GM12878 (cell line): Measurements from ENCODE around the gene GAB3. TPM values are rescaled to one million over a fixed set of nuclear protein-coding genes. Genes with fewer than 3 reads are reported as not detected.

ENCODE experiments used
- ATAC-seq: fragments of 200-7000 bp; cut with Tn5 transposase; 3 replicates; pipeline ENCODE4 v1.9.1; 2020; ENCODE audit warnings: mild to moderate bottlenecking, moderate library complexity
- BruUV-seq: library from RNA; stranded (reverse); fragments of 400-500 nt; replicated peaks from 2 replicates; lab custom pipeline; 2021; lab: Mats Ljungman, UMichigan
- CTCF ChIA-PET: fragments of 300-600 bp; sonication (Branson Sonifier 250); formaldehyde crosslinking; extraction: SDS; loops from one replicate; lab custom pipeline; 2021; ENCODE audit warnings: inconsistent platforms; lab: Yijun Ruan, JAX
- POLR2A ChIA-PET: fragments of 350-600 bp; formaldehyde crosslinking; extraction: SDS; loops from one replicate; lab custom pipeline; 2021; ENCODE audit warnings: inconsistent platforms; lab: Charles Lee
- RAD21 ChIA-PET: fragments of 300-600 bp; sonication (Branson Sonifier 250); formaldehyde crosslinking; loops from one replicate; lab custom pipeline; 2023; ENCODE audit warnings: antibody characterized with exemption; ENCODE audit not compliant: unreplicated experiment; lab: Charles Lee
- SMC1A ChIA-PET: fragments of 300-600 bp; sonication (Branson Sonifier 250); formaldehyde crosslinking; loops from one replicate; lab custom pipeline; 2023; ENCODE audit not compliant: unreplicated experiment, uncharacterized antibody; lab: Charles Lee
- DNase-seq: peaks from one replicate; pipeline ENCODE4 v3.0.0-alpha.2; 2011; ENCODE audit warnings: low read depth, low spot score
- FAIRE-seq: peaks from 3 replicates; lab custom pipeline; 2011; peaks lifted over from hg19 to GRCh38; lab: Jason Lieb, UNC
- H2AFZ ChIP-seq: 2 replicates; pipeline ENCODE4 v1.6.0; 2011; ENCODE audit warnings: low read depth, low read length, control low read depth; ENCODE audit not compliant: control insufficient read depth
- H3K27ac ChIP-seq: 2 replicates; pipeline ENCODE4 v1.5.1; 2011; ENCODE audit warnings: control low read depth; ENCODE audit not compliant: control insufficient read depth, insufficient read depth
- H3K27me3 ChIP-seq, 2 experiments: replicated peaks in 1 of 2; 2 replicates each; pipeline versions ENCODE4 v1.6.0 to v1.6.1; 2011; ENCODE audit warnings: low read length in 1 of 2; ENCODE audit not compliant: control insufficient read depth in 2 of 2, insufficient read depth in 2 of 2
- H3K36me3 ChIP-seq, 2 experiments: 2 replicates each; pipeline ENCODE4 v1.5.1; 2011; ENCODE audit warnings: low read length in 1 of 2; ENCODE audit not compliant: control insufficient read depth in 2 of 2, insufficient read depth in 2 of 2
- H3K4me1 ChIP-seq: 2 replicates; pipeline ENCODE4 v1.6.1; 2011; ENCODE audit warnings: mild to moderate bottlenecking, low read length, moderate library complexity, mixed read lengths; ENCODE audit not compliant: control insufficient read depth, insufficient read depth
- H3K4me2 ChIP-seq: 2 replicates; pipeline ENCODE4 v1.6.0; 2011; ENCODE audit warnings: control low read depth; ENCODE audit not compliant: control insufficient read depth, insufficient read depth
- H3K4me3 ChIP-seq: fragments of 200-600 bp; sonication (generic); 2 replicates; pipeline ENCODE4 v1.5.1; 2016
- H3K79me2 ChIP-seq: 2 replicates; pipeline ENCODE4 v1.6.0; 2011; ENCODE audit warnings: low read length; ENCODE audit not compliant: control insufficient read depth, insufficient read depth
- H3K9ac ChIP-seq: 2 replicates; pipeline ENCODE4 v1.8.0; 2011; ENCODE audit warnings: low read length, control low read depth, mixed read lengths; ENCODE audit not compliant: control insufficient read depth, insufficient read depth
- H3K9me3 ChIP-seq: replicated peaks from 3 replicates; pipeline ENCODE4 v1.5.1; 2011; ENCODE audit warnings: mild to moderate bottlenecking, low read length; ENCODE audit not compliant: control insufficient read depth, insufficient read depth
- H4K20me1 ChIP-seq: 2 replicates; pipeline ENCODE4 v1.6.0; 2011; ENCODE audit not compliant: control insufficient read depth, insufficient read depth
- BCLAF1 ChIP-seq: fragments of 450-650 bp; IDR thresholded peaks from 2 replicates; pipeline ENCODE4 v1.6.1; 2017; ENCODE audit warnings: antibody characterized with exemption, mild to moderate bottlenecking, moderate library complexity
- CEBPZ ChIP-seq: fragments of 150-350 bp; IDR thresholded peaks from 2 replicates; pipeline ENCODE4 v1.6.1; 2016; ENCODE audit warnings: low read depth, low read length
- EZH2 ChIP-seq: IDR thresholded peaks from 2 replicates; pipeline ENCODE4 v1.6.1; 2012; ENCODE audit warnings: low read depth, mild to moderate bottlenecking, control low read depth, inconsistent platforms, low read length, borderline replicate concordance; ENCODE audit not compliant: control insufficient read depth
- FOXK2 ChIP-seq: fragments of 450-650 bp; IDR thresholded peaks from 2 replicates; pipeline ENCODE4 v1.6.1; 2017; ENCODE audit warnings: mild to moderate bottlenecking, moderate library complexity
- HDGF ChIP-seq: fragments of 450-650 bp; IDR thresholded peaks from 2 replicates; pipeline ENCODE4 v1.6.1; 2016; ENCODE audit warnings: antibody characterized with exemption
- NRF1 ChIP-seq: conservative IDR thresholded peaks from 2 replicates; pipeline ENCODE4 v1.6.1; 2011; ENCODE audit warnings: mild to moderate bottlenecking, low read depth, low read length, improper control_type of control experiment
- PAX5 ChIP-seq: IDR thresholded peaks from 2 replicates; pipeline ENCODE4 v1.6.1; 2011; ENCODE audit warnings: low read depth, low read length, borderline replicate concordance
- POU2F2 ChIP-seq: IDR thresholded peaks from 3 replicates; pipeline ENCODE4 v1.6.1; 2011; ENCODE audit warnings: low read depth, mild to moderate bottlenecking, low read length, borderline replicate concordance
- STAT3 ChIP-seq: IDR thresholded peaks from 2 replicates; pipeline ENCODE4 v1.6.1; 2011; ENCODE audit warnings: low read depth, low read length, improper control_type of control experiment
- ZBED1 ChIP-seq: IDR thresholded peaks from 2 replicates; pipeline ENCODE4 v1.6.1; 2016; ENCODE audit warnings: borderline replicate concordance
- ZNF207 ChIP-seq: fragments of 450-650 bp; IDR thresholded peaks from 2 replicates; pipeline ENCODE4 v1.6.1; 2014; ENCODE audit warnings: antibody characterized with exemption, mild to moderate bottlenecking, borderline replicate concordance
- ZNF384 ChIP-seq: IDR thresholded peaks from 2 replicates; pipeline ENCODE4 v1.6.1; 2012; ENCODE audit warnings: low read depth, mild to moderate bottlenecking, low read length, improper control_type of control experiment, borderline replicate concordance
- WGBS: methylation state at CpG from one replicate; pipeline ENCODE4 v1.1.6; 2016; ENCODE audit warnings: low lambda C conversion rate; ENCODE audit not compliant: insufficient replicate concordance, insufficient coverage; ENCODE audit errors: missing lambda C conversion rate; 5-methylcytosine and 5-hydroxymethylcytosine counted together
- in situ Hi-C: fragments of 300-500 bp; cut with MboI; formaldehyde crosslinking; loops from 9 replicates; pipeline ENCODE4 v1.14.3; 2018; ENCODE audit warnings: mixed read lengths
- intact Hi-C: fragments of 100-400 bp; cut with micrococcal nuclease; formaldehyde crosslinking; loops from one replicate; pipeline ENCODE4 v1.14.2; 2022; ENCODE audit not compliant: unreplicated experiment
- polyA plus RNA-seq, 11 experiments: library from polyadenylated mRNA; depleted of rRNA in 4 of 11; unstranded in 6 of 11; stranded (reverse) in 5 of 11; fragments of >200 nt; fragmentation: Nextera tagmentation in 4 of 11; fragmentation: Illumina TruSeq in 1 of 11; extraction: Ambion mirVana in 4 of 11; extraction: Trizol in 1 of 11; gene quantifications; 1 replicate in 1 of 11; 2 replicates in 10 of 11; pipeline versions ENCODE4 v1.2.1 to v1.2.3, GENCODE V29; 2011 to 2016; ENCODE audit warnings: inconsistent platforms in 2 of 11, missing spikeins in 2 of 11, low read depth in 1 of 11
- total RNA-seq, 4 experiments: library from RNA; depleted of rRNA in 3 of 4; stranded (reverse); fragments of >200 nt in 3 of 4; fragmentation: Illumina TruSeq in 1 of 4; extraction: Trizol in 1 of 4; gene quantifications; 2 replicates each; pipeline versions ENCODE4 v1.2.1 to v1.2.3, GENCODE V29; 2013 to 2021
- TF ChIP-seq, protein P1 (sequence below): fragments of 450-650 bp; IDR thresholded peaks from 2 replicates; pipeline ENCODE4 v1.6.1; 2017; ENCODE audit warnings: mild to moderate bottlenecking, low read depth, inconsistent platforms; ENCODE audit not compliant: poor library complexity, severe bottlenecking

Gene GAB3
- total and polyA plus RNA-seq, 10 of the 15 experiments (the other 5 are each of a cell fraction or from before 2014, with no cell fraction given) = 0.10 to 2.0 (median 0.85) TPM

- no peaks in the 10 kb centered on the region for H3K4me1 ChIP-seq
- no peak overlapping the region for H2AFZ ChIP-seq
- intact Hi-C loops = no loop called here
- H3K27me3 ChIP-seq = no peaks in the 10 kb centered on the region
- BruUV-seq = no TSS peak
- no peak overlapping the region for H3K27ac ChIP-seq
- H3K9ac ChIP-seq = no peak overlapping the region
- in situ Hi-C loops = no loop called here
- no peaks in the 10 kb centered on the region for H3K79me2 ChIP-seq
- H3K4me2 ChIP-seq = no peak overlapping the region
- DNase-seq (peak; percentile 8), ATAC-seq (no peak; the same call in 2 of the 3 replicates), FAIRE-seq (no peak)
- TF ChIP-seq STAT3 (no peak), FOXK2 (no peak), POU2F2 (no peak), HDGF (no peak), ZNF384 (no peak), EZH2 (no peak), PAX5 (no peak), ZBED1 (no peak), ZNF207 (no peak), BCLAF1 (no peak), NRF1 (no peak), CEBPZ (no peak)
- TF ChIP-seq, protein P1, sequence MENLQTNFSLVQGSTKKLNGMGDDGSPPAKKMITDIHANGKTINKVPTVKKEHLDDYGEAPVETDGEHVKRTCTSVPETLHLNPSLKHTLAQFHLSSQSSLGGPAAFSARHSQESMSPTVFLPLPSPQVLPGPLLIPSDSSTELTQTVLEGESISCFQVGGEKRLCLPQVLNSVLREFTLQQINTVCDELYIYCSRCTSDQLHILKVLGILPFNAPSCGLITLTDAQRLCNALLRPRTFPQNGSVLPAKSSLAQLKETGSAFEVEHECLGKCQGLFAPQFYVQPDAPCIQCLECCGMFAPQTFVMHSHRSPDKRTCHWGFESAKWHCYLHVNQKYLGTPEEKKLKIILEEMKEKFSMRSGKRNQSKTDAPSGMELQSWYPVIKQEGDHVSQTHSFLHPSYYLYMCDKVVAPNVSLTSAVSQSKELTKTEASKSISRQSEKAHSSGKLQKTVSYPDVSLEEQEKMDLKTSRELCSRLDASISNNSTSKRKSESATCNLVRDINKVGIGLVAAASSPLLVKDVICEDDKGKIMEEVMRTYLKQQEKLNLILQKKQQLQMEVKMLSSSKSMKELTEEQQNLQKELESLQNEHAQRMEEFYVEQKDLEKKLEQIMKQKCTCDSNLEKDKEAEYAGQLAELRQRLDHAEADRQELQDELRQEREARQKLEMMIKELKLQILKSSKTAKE = no peak
- H3K4me3 ChIP-seq = no peak overlapping the region
- no peaks in the 10 kb centered on the region for H3K36me3 ChIP-seq
- POLR2A ChIA-PET = no interaction called here
- peaks cover 2% of the 10 kb centered on the region; the same call in 2 of the 3 replicates for H3K9me3 ChIP-seq
- CTCF ChIA-PET = no interaction called here
- RAD21 ChIA-PET = no interaction called here
- 38% methylated on average over 7 of the region's 7 CpGs for WGBS
- SMC1A ChIA-PET = no interaction called here
- H4K20me1 ChIP-seq = no peaks in the 10 kb centered on the region
These were observed 89.0 kb downstream of the GAB3 start for GRCh38 chrX:154661899-154662298.
